WI38 (cell line): ENCODE data around the gene RARB.

Source experiments
- H3K4me3 ChIP-seq: 2 replicates; pipeline ENCODE4 v1.5.1; 2011; ENCODE audit warnings: low read depth, mild to moderate bottlenecking, control low read depth, low read length
- CTCF ChIP-seq: IDR thresholded peaks from 2 replicates; pipeline ENCODE4 v1.5.1; 2012; ENCODE audit warnings: low read depth, mild to moderate bottlenecking, control low read depth, low read length

Gene RARB

GRCh38 chr3:25593001-25593400, 164.9 kb downstream of the RARB start:
- no peak overlapping the region for H3K4me3 ChIP-seq
- no peak for TF ChIP-seq CTCF

- no peak overlapping the region for H3K4me3 ChIP-seq
- peak; percentile 70 for TF ChIP-seq CTCF
These were observed 166.0 kb downstream of the RARB start for GRCh38 chr3:25594007-25594502.

GRCh38 chr3:25597535-25598101, 169.6 kb downstream of the RARB start:
- TF ChIP-seq CTCF, result no peak
- no peak overlapping the region for H3K4me3 ChIP-seq

GRCh38 chr3:25603703-25604102, 175.6 kb downstream of the RARB start:
- TF ChIP-seq CTCF, result no peak
- no peak overlapping the region for H3K4me3 ChIP-seq

- H3K4me3 ChIP-seq, result no peak overlapping the region
- no peak for TF ChIP-seq CTCF
These were observed 176.2 kb downstream of the RARB start for GRCh38 chr3:25604107-25604805.

GRCh38 chr3:25610167-25610566, 182.1 kb downstream of the RARB start:
- TF ChIP-seq CTCF, result no peak
- H3K4me3 ChIP-seq, result no peak overlapping the region

- no peak overlapping the region for H3K4me3 ChIP-seq
These were observed 182.7 kb downstream of the RARB start for GRCh38 chr3:25610779-25611178.

More at GRCh38 chr3:25610779-25611178, 182.7 kb downstream of the RARB start:
- no peak for TF ChIP-seq CTCF
